HG02938 (cell line): ENCODE results near the gene NCAM2.

Experiments used
- ATAC-seq: cut with Tn5 transposase; IDR thresholded peaks from one replicate; pipeline ENCODE4 v1.9.1; 2021; ENCODE audit warnings: mild to moderate bottlenecking, moderate library complexity; ENCODE audit not compliant: unreplicated experiment

Gene NCAM2

GRCh38 chr21:21025742-21026141, 27.5 kb downstream of the NCAM2 start:
- no peak for ATAC-seq

GRCh38 chr21:21028275-21028820, 30.1 kb downstream of the NCAM2 start:
- ATAC-seq, result no peak

- ATAC-seq, result no peak
Measured at GRCh38 chr21:21029164-21029563, 31.0 kb downstream of the NCAM2 start.

GRCh38 chr21:21030311-21030710, 32.1 kb downstream of the NCAM2 start:
- ATAC-seq, result no peak

- no peak for ATAC-seq
Measured at GRCh38 chr21:21034036-21034435, 35.8 kb downstream of the NCAM2 start.

GRCh38 chr21:21039624-21040170, 41.5 kb downstream of the NCAM2 start:
- ATAC-seq, result no peak

GRCh38 chr21:21045518-21045917, 47.3 kb downstream of the NCAM2 start:
- no peak for ATAC-seq

GRCh38 chr21:21046063-21046462, 47.9 kb downstream of the NCAM2 start:
- ATAC-seq, result no peak

GRCh38 chr21:21051109-21052055, 53.2 kb downstream of the NCAM2 start:
- ATAC-seq, result no peak

- ATAC-seq, result no peak
Measured at GRCh38 chr21:21052672-21053071, 54.5 kb downstream of the NCAM2 start.

- no peak for ATAC-seq
Measured at GRCh38 chr21:21057349-21058062, 59.3 kb downstream of the NCAM2 start.

GRCh38 chr21:21063828-21064227, 65.6 kb downstream of the NCAM2 start:
- ATAC-seq, result no peak

- ATAC-seq, result no peak
Measured at GRCh38 chr21:21064353-21064752, 66.1 kb downstream of the NCAM2 start.

- no peak for ATAC-seq
Measured at GRCh38 chr21:21067375-21067774, 69.2 kb downstream of the NCAM2 start.

- no peak for ATAC-seq
Measured at GRCh38 chr21:21074305-21074704, 76.1 kb downstream of the NCAM2 start.

GRCh38 chr21:21076051-21076450, 77.8 kb downstream of the NCAM2 start:
- ATAC-seq, result no peak

GRCh38 chr21:21076491-21076890, 78.3 kb downstream of the NCAM2 start:
- ATAC-seq, result no peak

GRCh38 chr21:21079646-21080045, 81.4 kb downstream of the NCAM2 start:
- no peak for ATAC-seq

GRCh38 chr21:21084179-21084578, 86.0 kb downstream of the NCAM2 start:
- ATAC-seq, result no peak

- no peak for ATAC-seq
Measured at GRCh38 chr21:21085206-21085605, 87.0 kb downstream of the NCAM2 start.

- ATAC-seq, result no peak
Measured at GRCh38 chr21:21096956-21097355, 98.7 kb downstream of the NCAM2 start.
